Prostate gland (tissue), 2 donors: ENCODE measurements around the gene R3HDML.

ENCODE experiments used
- CTCF ChIP-seq, 4 experiments: fragments of 200-600 bp in 2 of 4; fragments of 450-650 bp in 2 of 4; sonication (generic) in 2 of 4; IDR thresholded peaks; 1 replicate in 3 of 4; 2 replicates in 1 of 4; pipeline ENCODE4 v1.5.1; 2016 to 2019; ENCODE audit warnings: antibody characterized with exemption in 4 of 4, mild to moderate bottlenecking in 2 of 4, moderate library complexity in 2 of 4
- POLR2AphosphoS5 ChIP-seq: sonication (generic); formaldehyde crosslinking; IDR thresholded peaks from one replicate; pipeline ENCODE4 v1.6.1; 2017; ENCODE audit warnings: antibody characterized with exemption

DNA sequence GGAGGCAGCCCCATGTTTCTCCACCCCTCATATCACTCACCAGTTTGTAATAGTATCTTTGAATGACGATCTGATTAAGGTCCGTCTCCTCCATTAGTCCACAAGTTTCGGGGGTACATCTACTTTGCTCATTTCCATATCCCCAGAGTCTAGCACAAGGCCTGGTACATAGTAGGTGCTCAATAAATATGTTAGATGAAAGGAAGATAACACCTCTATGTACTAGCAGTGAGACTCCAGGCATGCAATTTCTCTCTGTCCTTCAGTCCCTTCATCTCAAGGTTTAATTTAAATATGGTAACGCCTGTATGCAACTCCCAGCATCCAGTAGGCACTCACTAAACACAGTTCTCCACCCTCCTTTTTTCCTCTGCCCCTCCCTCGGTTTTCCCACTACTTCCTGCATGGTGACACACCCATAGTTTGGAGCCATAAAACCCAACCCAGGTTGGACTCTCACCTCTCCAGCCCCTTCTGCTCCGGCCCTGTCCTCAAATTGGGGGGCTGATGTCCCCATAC is 18.2 kb downstream of the R3HDML start:
- TF ChIP-seq CTCF (IDR thresholded peaks at IDR 0.05) (no peak), POLR2AphosphoS5 (no peak)
